WTC11 (cell line): ENCODE measurements around the gene VWA2. TPM values are rescaled to one million over a fixed set of nuclear protein-coding genes. Genes with fewer than 3 reads are reported as not detected.

Experiments used
- ATAC-seq: fragments of 200-7000 bp; cut with Tn5 transposase; 2 replicates; pipeline ENCODE4 v1.10.0; 2021; ENCODE audit warnings: mild to moderate bottlenecking, moderate library complexity
- CTCF ChIA-PET: fragments of 300-600 bp; sonication (Branson Sonifier 250); formaldehyde crosslinking; loops from one replicate; lab custom pipeline; 2021; ENCODE audit warnings: antibody characterized with exemption; lab: Charles Lee
- POLR2A ChIA-PET: fragments of 350-600 bp; sonication (Branson Sonifier 250); formaldehyde crosslinking; loops from one replicate; lab custom pipeline; 2021; ENCODE audit warnings: antibody characterized with exemption; lab: Charles Lee
- DNase-seq: peaks from one replicate; pipeline ENCODE4 v3.0.0; 2021; ENCODE audit warnings: low spot score
- H3K27ac Mint-ChIP-seq: 2 replicates; pipeline ENCODE4 v1.8.0; 2021; ENCODE audit warnings: mixed read lengths
- H3K27me3 Mint-ChIP-seq: 2 replicates; pipeline ENCODE4 v1.8.0; 2021; ENCODE audit warnings: low read depth, mild to moderate bottlenecking, moderate library complexity, mixed read lengths
- H3K36me3 Mint-ChIP-seq: 2 replicates; pipeline ENCODE4 v1.8.0; 2021; ENCODE audit warnings: mixed read lengths
- H3K4me1 Mint-ChIP-seq: 2 replicates; pipeline ENCODE4 v1.8.0; 2022; ENCODE audit warnings: mixed read lengths
- H3K4me3 Mint-ChIP-seq: 2 replicates; pipeline ENCODE4 v1.8.0; 2021; ENCODE audit warnings: mild to moderate bottlenecking, moderate library complexity, mixed read lengths
- H3K9me3 Mint-ChIP-seq: 2 replicates; pipeline ENCODE4 v1.8.0; 2021; ENCODE audit warnings: mixed read lengths
- EMX1 ChIP-seq: fragments of 250-450 bp; sonication (Bioruptor Pico); IDR thresholded peaks from 2 replicates; pipeline ENCODE4 v1.8.0; 2021; ENCODE audit warnings: mild to moderate bottlenecking
- ESRRA ChIP-seq: sonication (generic); formaldehyde crosslinking; IDR thresholded peaks from 2 replicates; pipeline ENCODE4 v1.8.1; 2022; ENCODE audit warnings: mild to moderate bottlenecking, missing genetic modification reagents, borderline replicate concordance
- FOXK1 ChIP-seq: sonication (generic); formaldehyde crosslinking; IDR thresholded peaks from 2 replicates; pipeline ENCODE4 v1.8.0; 2022; ENCODE audit warnings: mild to moderate bottlenecking, moderate library complexity, missing genetic modification reagents
- GABPB1 ChIP-seq: sonication (generic); formaldehyde crosslinking; IDR thresholded peaks from 2 replicates; pipeline ENCODE4 v1.8.1; 2023; ENCODE audit warnings: mild to moderate bottlenecking, missing genetic modification reagents
- GRHL2 ChIP-seq: fragments of 250-450 bp; sonication (Bioruptor Pico); IDR thresholded peaks from 2 replicates; pipeline ENCODE4 v1.8.0; 2022; ENCODE audit warnings: mild to moderate bottlenecking, moderate library complexity; ENCODE audit not compliant: insufficient replicate concordance, severe bottlenecking
- JAZF1 ChIP-seq: fragments of 250-450 bp; sonication (Bioruptor Pico); IDR thresholded peaks from 2 replicates; pipeline ENCODE4 v1.9.0; 2021; ENCODE audit warnings: moderate library complexity, mild to moderate bottlenecking, inconsistent platforms
- JUN ChIP-seq: sonication (generic); formaldehyde crosslinking; IDR thresholded peaks from 2 replicates; pipeline ENCODE4 v1.8.0; 2023; ENCODE audit warnings: mild to moderate bottlenecking, missing genetic modification reagents
- NFYB ChIP-seq: sonication (generic); formaldehyde crosslinking; conservative IDR thresholded peaks from 2 replicates; pipeline ENCODE4 v1.8.0; 2022; ENCODE audit warnings: low read depth, missing genetic modification reagents
- RELA ChIP-seq: sonication (generic); formaldehyde crosslinking; IDR thresholded peaks from 2 replicates; pipeline ENCODE4 v1.8.1; 2022; ENCODE audit warnings: missing genetic modification reagents, mild to moderate bottlenecking, borderline replicate concordance
- ZNF219 ChIP-seq: sonication (generic); formaldehyde crosslinking; IDR thresholded peaks from 2 replicates; pipeline ENCODE4 v1.8.0; 2023; ENCODE audit warnings: missing genetic modification reagents, mild to moderate bottlenecking, borderline replicate concordance
- ZNF317 ChIP-seq: sonication (generic); formaldehyde crosslinking; IDR thresholded peaks from 2 replicates; pipeline ENCODE4 v1.8.1; 2023; ENCODE audit warnings: low read depth, mild to moderate bottlenecking, moderate library complexity, missing genetic modification reagents, borderline replicate concordance
- ZNF423 ChIP-seq: fragments of 250-450 bp; sonication (Bioruptor Pico); IDR thresholded peaks from 2 replicates; pipeline ENCODE4 v2.1.2; 2022; ENCODE audit warnings: mild to moderate bottlenecking, moderate library complexity
- total RNA-seq: library from RNA; stranded (reverse); gene quantifications from 3 replicates; pipeline ENCODE4 v1.2.3, GENCODE V29; 2021
- TF ChIP-seq, protein P1 (sequence below): sonication (generic); formaldehyde crosslinking; IDR thresholded peaks from 2 replicates; pipeline ENCODE4 v1.8.0; 2022; ENCODE audit warnings: mild to moderate bottlenecking, missing genetic modification reagents
- TF ChIP-seq, protein P2 (sequence below): fragments of 200-600 bp; IDR thresholded peaks from 2 replicates; pipeline ENCODE4 v1.8.0; 2022; ENCODE audit warnings: antibody characterized with exemption
- TF ChIP-seq, protein P3 (sequence below): sonication (generic); formaldehyde crosslinking; IDR thresholded peaks from 2 replicates; pipeline ENCODE4 v1.8.0; 2023; ENCODE audit warnings: mild to moderate bottlenecking, missing genetic modification reagents
- TF ChIP-seq, protein P4 (sequence below): sonication (generic); formaldehyde crosslinking; IDR thresholded peaks from 2 replicates; pipeline ENCODE4 v1.8.0; 2022; ENCODE audit warnings: mild to moderate bottlenecking, missing genetic modification reagents
- TF ChIP-seq, protein P5 (sequence below): sonication (generic); formaldehyde crosslinking; IDR thresholded peaks from 2 replicates; pipeline ENCODE4 v1.8.1; 2022; ENCODE audit warnings: low read depth, missing genetic modification reagents, borderline replicate concordance
- TF ChIP-seq, protein P6 (sequence below): sonication (generic); formaldehyde crosslinking; IDR thresholded peaks from 2 replicates; pipeline ENCODE4 v1.8.1; 2022; ENCODE audit warnings: mild to moderate bottlenecking, missing genetic modification reagents, moderate library complexity, borderline replicate concordance

VWA2 gene
- total RNA-seq, 1 experiment from 2014 or later, result 2.1 TPM

DNA sequence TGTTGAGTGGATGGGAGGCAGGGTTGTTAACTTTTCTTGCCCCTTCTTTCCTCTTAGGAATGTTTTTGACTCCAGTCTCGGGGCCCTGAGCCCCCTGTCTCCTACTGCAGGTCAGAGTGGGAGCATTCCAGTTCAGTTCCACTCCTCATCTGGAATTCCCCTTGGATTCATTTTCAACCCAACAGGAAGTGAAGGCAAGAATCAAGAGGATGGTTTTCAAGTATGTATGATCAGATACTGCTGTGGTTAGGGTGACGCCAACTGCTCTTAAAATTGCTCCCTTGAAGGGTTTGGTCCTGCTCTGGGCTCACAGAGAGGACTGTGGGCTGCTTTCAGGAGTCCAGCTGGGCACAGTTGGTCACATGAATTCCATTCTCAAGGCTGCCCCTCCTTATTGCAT, 22.0 kb downstream of the VWA2 start (continued):
- no peak for TF ChIP-seq EMX1 (CRISPR knock-in tag)
- TF ChIP-seq GRHL2, result no peak

DNA sequence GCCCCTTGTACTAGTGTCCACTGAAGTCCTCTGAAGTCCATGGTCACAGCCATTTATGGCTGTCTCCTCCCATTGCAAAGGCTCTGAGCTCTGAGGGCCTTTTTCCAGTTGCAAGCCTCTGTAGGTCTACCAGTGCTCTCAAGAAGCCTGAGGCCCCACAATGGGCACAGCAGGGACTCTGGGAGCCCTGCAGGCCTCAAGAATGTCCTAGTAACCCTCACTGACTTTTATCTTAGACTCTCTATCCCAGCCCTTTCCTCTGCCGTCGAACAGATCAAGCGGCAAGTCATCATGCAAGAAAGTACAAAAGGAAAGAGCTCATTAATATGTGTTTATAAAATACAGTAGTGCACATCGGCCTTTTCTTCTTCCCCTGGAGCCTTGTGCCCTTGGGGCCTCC, 23.4 kb downstream of the VWA2 start:
- Mint-ChIP-seq H3K27ac (no peak overlapping the region), H3K36me3 (no peaks in the 10 kb centered on the region), H3K4me1 (peaks cover 20% of the 10 kb centered on the region), H3K27me3 (no peaks in the 10 kb centered on the region), H3K4me3 (no peak overlapping the region), H3K9me3 (no peaks in the 10 kb centered on the region)
- peak; percentile 62 for TF ChIP-seq ZNF423 (CRISPR knock-in tag)
- TF ChIP-seq, protein P1, sequence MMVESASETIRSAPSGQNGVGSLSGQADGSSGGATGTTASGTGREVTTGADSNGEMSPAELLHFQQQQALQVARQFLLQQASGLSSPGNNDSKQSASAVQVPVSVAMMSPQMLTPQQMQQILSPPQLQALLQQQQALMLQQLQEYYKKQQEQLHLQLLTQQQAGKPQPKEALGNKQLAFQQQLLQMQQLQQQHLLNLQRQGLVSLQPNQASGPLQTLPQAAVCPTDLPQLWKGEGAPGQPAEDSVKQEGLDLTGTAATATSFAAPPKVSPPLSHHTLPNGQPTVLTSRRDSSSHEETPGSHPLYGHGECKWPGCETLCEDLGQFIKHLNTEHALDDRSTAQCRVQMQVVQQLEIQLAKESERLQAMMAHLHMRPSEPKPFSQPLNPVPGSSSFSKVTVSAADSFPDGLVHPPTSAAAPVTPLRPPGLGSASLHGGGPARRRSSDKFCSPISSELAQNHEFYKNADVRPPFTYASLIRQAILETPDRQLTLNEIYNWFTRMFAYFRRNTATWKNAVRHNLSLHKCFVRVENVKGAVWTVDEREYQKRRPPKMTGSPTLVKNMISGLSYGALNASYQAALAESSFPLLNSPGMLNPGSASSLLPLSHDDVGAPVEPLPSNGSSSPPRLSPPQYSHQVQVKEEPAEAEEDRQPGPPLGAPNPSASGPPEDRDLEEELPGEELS (CRISPR knock-in tag), result no peak
- POLR2A ChIA-PET, result no interaction called here
- CTCF ChIA-PET, result interaction anchor here (0.7 kb wide), 1 partner anchor 27 kb away, joined by 4 read pairs; no protein-coding TSS in a partner anchor
- ATAC-seq (peak; percentile 64), DNase-seq (no peak)

DNA sequence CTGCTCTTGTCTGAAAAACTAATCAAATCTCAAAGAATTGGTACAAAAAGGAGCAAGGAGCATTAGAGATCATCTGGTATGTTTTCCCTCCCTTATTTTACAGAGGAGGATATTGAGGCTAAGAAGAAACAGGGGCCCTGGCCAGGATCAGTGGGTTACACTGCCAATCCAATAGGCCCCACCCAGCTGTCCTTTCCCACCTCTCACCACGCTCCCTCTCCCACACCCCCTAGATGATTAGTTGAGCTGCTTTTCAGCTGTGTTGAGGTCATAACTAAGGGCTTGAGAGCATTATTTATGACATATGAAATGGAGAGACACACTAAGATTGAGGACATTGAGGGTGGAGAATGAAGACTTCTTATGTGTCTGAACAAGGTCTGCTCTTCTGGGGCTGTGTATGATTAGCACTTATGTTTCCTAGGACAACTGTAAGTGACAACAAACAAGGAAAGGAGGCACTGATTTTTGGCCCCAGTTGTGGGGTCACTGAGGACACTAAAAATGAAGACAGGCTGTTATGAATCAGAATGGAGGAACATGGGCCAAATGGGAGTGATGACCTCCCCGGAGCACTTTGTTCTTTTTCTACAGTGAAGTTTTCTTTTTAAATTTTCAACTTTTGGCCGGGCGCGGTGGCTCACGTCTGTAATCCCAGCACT, 26.5 kb downstream of the VWA2 start:
- ATAC-seq, result no peak
- POLR2A ChIA-PET, result no interaction called here
- DNase-seq, result no peak
- Mint-ChIP-seq H3K4me3 (no peak overlapping the region), H3K27ac (no peak overlapping the region), H3K27me3 (no peaks in the 10 kb centered on the region), H3K9me3 (no peaks in the 10 kb centered on the region), H3K4me1 (peaks cover 9% of the 10 kb centered on the region; the same call in 1 of the 2 replicates), H3K36me3 (no peaks in the 10 kb centered on the region)
- TF ChIP-seq, protein P2, sequence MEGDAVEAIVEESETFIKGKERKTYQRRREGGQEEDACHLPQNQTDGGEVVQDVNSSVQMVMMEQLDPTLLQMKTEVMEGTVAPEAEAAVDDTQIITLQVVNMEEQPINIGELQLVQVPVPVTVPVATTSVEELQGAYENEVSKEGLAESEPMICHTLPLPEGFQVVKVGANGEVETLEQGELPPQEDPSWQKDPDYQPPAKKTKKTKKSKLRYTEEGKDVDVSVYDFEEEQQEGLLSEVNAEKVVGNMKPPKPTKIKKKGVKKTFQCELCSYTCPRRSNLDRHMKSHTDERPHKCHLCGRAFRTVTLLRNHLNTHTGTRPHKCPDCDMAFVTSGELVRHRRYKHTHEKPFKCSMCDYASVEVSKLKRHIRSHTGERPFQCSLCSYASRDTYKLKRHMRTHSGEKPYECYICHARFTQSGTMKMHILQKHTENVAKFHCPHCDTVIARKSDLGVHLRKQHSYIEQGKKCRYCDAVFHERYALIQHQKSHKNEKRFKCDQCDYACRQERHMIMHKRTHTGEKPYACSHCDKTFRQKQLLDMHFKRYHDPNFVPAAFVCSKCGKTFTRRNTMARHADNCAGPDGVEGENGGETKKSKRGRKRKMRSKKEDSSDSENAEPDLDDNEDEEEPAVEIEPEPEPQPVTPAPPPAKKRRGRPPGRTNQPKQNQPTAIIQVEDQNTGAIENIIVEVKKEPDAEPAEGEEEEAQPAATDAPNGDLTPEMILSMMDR, result no peak
- TF ChIP-seq RELA (CRISPR knock-in tag) (no peak), FOXK1 (CRISPR knock-in tag) (no peak)
- TF ChIP-seq, protein P3, sequence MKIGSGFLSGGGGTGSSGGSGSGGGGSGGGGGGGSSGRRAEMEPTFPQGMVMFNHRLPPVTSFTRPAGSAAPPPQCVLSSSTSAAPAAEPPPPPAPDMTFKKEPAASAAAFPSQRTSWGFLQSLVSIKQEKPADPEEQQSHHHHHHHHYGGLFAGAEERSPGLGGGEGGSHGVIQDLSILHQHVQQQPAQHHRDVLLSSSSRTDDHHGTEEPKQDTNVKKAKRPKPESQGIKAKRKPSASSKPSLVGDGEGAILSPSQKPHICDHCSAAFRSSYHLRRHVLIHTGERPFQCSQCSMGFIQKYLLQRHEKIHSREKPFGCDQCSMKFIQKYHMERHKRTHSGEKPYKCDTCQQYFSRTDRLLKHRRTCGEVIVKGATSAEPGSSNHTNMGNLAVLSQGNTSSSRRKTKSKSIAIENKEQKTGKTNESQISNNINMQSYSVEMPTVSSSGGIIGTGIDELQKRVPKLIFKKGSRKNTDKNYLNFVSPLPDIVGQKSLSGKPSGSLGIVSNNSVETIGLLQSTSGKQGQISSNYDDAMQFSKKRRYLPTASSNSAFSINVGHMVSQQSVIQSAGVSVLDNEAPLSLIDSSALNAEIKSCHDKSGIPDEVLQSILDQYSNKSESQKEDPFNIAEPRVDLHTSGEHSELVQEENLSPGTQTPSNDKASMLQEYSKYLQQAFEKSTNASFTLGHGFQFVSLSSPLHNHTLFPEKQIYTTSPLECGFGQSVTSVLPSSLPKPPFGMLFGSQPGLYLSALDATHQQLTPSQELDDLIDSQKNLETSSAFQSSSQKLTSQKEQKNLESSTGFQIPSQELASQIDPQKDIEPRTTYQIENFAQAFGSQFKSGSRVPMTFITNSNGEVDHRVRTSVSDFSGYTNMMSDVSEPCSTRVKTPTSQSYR (CRISPR knock-in tag), result no peak
- CTCF ChIA-PET, result no interaction called here

DNA sequence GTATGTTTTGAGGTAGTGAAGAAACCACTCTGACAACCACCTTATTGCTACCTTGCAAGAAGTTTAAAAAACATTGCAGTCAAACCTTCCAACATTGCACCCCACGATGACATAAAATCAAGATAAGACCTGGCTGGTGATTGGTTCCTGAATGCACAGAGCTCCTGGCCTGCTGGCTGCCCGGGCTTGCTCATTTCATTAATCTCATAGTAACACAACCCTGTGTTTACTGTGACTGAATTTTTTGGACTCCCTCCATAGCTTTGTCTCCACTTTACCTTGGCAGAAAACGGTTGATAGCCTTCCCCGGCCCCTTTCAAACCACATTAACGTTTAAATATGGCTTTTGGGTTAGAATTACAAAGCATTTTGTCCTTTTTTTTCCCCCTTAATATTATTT, 27.5 kb downstream of the VWA2 start:
- Mint-ChIP-seq H3K36me3 (no peaks in the 10 kb centered on the region), H3K27me3 (no peaks in the 10 kb centered on the region), H3K4me1 (peaks cover 9% of the 10 kb centered on the region; the same call in 1 of the 2 replicates), H3K27ac (no peak overlapping the region), H3K4me3 (no peak overlapping the region), H3K9me3 (no peaks in the 10 kb centered on the region)
- ATAC-seq (no peak), DNase-seq (no peak)
- POLR2A ChIA-PET, result no interaction called here
- CTCF ChIA-PET, result no interaction called here
- TF ChIP-seq, protein P4, sequence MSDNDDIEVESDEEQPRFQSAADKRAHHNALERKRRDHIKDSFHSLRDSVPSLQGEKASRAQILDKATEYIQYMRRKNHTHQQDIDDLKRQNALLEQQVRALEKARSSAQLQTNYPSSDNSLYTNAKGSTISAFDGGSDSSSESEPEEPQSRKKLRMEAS (CRISPR knock-in tag), result no peak
- TF ChIP-seq ESRRA (CRISPR knock-in tag) (no peak), JUN (CRISPR knock-in tag) (no peak), ZNF317 (CRISPR knock-in tag) (no peak), NFYB (CRISPR knock-in tag) (no peak), GABPB1 (CRISPR knock-in tag) (no peak), FOXK1 (CRISPR knock-in tag) (no peak), JAZF1 (CRISPR knock-in tag) (no peak), ZNF219 (CRISPR knock-in tag) (no peak)
- TF ChIP-seq, protein P5, sequence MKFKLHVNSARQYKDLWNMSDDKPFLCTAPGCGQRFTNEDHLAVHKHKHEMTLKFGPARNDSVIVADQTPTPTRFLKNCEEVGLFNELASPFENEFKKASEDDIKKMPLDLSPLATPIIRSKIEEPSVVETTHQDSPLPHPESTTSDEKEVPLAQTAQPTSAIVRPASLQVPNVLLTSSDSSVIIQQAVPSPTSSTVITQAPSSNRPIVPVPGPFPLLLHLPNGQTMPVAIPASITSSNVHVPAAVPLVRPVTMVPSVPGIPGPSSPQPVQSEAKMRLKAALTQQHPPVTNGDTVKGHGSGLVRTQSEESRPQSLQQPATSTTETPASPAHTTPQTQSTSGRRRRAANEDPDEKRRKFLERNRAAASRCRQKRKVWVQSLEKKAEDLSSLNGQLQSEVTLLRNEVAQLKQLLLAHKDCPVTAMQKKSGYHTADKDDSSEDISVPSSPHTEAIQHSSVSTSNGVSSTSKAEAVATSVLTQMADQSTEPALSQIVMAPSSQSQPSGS, result no peak
- TF ChIP-seq, protein P6, sequence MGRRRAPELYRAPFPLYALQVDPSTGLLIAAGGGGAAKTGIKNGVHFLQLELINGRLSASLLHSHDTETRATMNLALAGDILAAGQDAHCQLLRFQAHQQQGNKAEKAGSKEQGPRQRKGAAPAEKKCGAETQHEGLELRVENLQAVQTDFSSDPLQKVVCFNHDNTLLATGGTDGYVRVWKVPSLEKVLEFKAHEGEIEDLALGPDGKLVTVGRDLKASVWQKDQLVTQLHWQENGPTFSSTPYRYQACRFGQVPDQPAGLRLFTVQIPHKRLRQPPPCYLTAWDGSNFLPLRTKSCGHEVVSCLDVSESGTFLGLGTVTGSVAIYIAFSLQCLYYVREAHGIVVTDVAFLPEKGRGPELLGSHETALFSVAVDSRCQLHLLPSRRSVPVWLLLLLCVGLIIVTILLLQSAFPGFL (CRISPR knock-in tag), result no peak
- TF ChIP-seq, protein P1 (CRISPR knock-in tag), result no peak
